Ureter (tissue), 1 donor: Measurements from ENCODE around the gene BOD1L1. TPM values are rescaled to one million over a fixed set of nuclear protein-coding genes. Genes with fewer than 3 reads are reported as not detected.

Source experiments
- DNase-seq: peaks from one replicate; pipeline ENCODE4 v3.0.0-alpha.2; 2020; ENCODE audit warnings: low spot score
- total RNA-seq: library from RNA; stranded (reverse); gene quantifications from one replicate; pipeline ENCODE4 v1.2.4, GENCODE V29; 2023
- donor health status: DM: yes; HTN: yes; CAD: no.

The BOD1L1 gene
- total RNA-seq, 1 donor from 2014 or later, result 46.3 TPM

GRCh38 chr4:13539619-13540445, 87.7 kb downstream of the BOD1L1 start:
- DNase-seq, result no peak

DNA sequence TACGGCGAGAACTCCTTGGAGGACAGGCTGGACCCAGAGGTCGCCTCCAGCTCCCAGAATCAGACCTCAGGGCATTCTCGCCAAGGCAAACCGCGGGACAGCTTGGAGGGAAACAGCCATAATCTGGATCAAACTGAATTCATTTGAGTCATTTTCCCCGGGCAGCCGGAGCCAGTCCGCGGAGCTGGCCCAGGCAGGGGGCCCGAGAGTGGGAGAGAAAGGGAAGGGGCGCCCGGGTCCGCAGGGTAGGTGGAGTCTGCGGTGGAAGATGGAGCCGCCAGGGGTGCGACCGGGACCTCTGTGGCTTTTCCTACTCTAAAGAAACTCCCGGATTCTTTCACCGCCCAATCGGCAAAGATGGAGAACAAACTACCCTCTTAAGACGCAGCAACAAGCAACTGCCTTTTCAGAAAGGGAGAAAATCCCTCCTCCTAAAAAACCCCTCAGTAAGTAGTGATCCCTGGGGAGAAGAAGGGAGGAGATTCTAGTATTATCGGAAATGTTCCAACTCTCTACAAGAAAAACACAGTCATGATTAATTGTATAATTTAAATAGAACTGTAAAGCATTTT, 88.4 kb downstream of the BOD1L1 start:
- DNase-seq, result no peak

DNA sequence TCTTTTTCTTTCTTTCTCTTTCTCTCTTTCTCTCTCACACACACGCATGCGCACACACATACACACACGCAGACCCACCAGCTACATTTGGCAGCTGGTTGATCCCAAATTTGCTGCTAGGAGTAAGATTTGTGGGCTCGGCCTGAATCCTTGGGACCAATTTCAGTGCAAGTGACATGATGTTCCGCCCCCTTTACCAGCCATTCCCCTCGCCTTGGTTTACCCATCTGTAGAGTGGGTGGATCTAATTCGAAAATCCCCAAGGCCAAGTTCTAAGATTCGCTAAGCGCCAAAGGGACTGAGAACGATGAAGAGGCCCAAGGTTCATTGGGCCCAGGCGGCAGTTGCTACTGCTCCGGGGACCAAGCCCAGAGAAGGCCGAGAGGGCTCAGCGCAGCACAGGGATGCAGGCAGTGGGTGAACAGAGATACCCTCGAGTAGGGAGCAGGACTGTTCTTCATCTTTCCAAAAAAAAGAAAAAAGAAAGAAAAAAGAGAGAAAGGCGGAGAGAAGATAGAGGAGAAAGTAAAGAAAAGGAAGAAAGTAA, 89.0 kb downstream of the BOD1L1 start:
- no peak for DNase-seq

DNA sequence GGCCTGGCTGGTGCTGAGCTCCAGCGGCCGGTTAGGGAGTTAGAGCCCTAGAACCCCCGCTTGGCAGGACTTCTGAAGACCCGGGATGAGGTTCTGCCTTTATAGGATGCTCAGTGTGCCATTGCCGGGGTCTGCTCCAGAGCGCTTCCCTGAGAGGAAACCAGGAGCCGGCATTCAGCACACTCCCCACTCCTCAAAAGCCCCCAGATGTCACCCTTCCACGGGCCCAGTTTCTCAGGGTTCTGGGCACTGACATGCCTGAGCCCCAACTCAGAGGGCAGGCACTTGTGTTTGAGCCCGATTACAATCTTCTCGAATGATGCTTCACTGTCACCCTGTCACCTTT, 89.7 kb downstream of the BOD1L1 start:
- DNase-seq, result no peak

DNA sequence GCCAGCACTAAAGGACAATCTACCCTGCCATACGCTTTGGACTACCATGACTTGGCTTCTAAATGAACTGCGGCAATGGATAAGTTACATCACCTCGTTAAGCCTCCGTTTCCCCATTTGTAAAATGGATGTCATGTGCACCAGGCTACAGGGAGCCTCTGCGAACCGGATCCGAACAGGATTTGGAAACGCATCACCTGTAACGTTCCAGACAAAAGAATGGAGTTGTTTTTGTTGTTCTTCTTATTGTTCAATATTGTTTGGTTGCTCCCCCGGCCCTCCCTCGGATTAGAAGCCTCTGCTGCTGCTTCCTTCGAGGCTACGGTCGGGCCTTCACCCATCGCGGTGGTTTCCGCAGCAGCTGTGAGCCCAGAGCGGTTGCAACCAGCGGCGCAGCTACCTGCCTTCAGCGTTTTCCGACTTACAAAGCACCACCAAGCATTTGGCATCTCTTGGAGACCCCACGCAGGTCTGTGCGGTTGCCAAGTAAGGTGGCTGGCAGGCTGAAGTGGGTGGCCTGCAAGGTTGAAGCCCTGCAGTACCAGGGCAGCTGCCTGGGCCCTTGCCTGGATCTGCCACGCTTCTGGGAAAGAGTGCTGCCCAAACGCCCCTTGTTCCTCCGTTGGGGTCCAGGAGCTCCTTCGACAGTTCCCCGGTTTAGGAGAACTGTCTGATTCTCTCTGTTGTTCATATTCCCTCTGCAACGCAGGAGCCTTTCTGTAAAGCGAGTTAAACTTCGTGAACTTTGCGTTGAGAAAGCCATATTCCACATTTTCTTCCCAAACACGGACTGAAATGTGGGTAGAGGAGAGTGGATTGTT, 90.3 kb downstream of the BOD1L1 start:
- DNase-seq, result no peak

- no peak for DNase-seq
These were observed 90.9 kb downstream of the BOD1L1 start for GRCh38 chr4:13536607-13537006.

DNA sequence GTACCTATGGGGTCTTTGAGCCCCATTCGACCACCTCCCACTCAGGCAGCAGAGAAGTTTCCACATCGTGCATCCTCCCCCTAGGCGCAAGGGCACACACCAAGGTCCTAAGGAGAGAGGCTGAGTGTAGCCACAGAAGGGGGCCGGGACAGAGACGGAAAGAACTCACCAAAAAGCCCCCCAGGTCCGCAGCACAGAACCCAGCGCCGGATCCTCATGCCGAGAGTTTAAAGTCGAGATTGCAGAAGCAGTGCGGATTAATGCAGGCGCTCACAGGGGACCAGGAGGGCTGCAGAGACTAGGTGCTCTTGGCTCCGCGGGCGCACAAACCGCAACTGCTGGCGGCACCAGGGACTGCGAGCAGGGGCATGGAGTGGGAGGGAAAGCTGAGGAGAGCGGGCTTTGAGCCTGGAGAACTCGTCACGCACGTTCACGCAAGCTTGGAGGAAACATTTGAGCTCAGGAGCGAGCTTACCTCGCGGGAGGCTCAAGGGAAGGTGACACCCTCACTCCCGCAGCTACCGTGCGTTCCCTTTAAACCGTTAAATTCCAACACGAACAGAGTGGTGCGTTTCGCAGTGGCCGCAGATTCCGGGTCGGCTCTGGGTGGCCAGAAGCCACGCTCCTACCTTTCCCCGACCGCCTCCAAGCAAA, 91.7 kb downstream of the BOD1L1 start:
- DNase-seq, result no peak

DNA sequence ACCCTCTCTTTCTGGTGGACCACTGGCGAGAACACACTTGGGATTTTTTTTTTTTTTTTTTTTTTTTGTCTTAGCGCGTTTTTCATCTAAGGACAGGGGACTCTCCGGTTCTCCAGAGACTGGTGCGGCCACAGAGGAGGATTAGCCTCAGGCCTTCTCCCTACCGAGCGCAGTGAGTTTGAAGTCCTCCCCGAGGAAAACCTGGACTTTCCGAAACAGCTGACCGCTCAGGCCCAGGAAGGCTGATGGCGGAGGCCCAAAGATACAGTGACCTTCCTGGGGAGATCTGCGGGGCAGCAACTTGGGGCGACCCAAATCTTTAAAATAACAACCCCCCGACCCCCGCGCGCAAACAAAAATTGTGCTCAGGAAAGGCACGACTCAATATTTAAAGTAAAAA, 92.4 kb downstream of the BOD1L1 start:
- no peak for DNase-seq

GRCh38 chr4:13534344-13535063, 93.0 kb downstream of the BOD1L1 start:
- DNase-seq, result no peak

- no peak for DNase-seq
These were observed 93.7 kb downstream of the BOD1L1 start for GRCh38 chr4:13533670-13534343.

- DNase-seq, result no peak
These were observed 95.9 kb downstream of the BOD1L1 start for GRCh38 chr4:13531625-13531998.

DNA sequence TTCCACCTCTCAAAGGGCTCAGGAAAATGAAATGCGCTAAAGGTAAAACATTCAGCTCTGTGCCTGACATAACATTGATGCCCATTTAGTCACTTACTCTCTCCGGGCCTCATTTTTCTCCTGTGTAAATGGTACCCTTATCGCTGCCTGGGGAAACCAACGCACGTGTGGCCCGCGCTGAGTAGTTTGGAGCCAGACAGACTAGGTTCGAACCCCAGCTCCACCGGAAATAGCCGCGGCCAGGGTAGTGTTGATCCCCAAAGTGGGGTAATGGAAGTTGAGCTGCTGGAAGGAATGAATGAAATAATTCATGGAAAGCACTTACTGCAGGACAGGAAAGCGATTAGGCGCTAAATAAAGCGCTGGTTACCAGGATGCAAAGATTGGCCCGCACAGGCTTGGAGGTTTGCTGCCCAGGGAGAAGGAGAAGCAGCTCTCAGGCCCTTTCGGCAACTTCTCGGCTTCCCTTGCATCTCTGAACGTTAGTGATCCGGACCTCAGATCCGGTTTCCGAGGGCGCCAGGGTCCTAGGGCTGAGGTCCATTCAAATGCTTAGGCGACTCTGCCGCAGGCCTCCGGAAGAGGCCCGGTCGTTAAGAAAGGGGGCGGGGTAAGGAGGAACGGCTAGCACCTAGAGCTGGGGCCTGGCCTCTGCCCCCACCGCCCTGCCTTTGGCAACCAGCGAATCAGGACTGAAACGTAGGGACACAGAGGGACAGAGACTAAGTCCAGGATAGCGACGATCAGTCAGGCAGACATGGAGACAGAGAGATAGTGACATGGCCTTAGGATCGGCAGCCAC, 96.5 kb downstream of the BOD1L1 start:
- no peak for DNase-seq

DNA sequence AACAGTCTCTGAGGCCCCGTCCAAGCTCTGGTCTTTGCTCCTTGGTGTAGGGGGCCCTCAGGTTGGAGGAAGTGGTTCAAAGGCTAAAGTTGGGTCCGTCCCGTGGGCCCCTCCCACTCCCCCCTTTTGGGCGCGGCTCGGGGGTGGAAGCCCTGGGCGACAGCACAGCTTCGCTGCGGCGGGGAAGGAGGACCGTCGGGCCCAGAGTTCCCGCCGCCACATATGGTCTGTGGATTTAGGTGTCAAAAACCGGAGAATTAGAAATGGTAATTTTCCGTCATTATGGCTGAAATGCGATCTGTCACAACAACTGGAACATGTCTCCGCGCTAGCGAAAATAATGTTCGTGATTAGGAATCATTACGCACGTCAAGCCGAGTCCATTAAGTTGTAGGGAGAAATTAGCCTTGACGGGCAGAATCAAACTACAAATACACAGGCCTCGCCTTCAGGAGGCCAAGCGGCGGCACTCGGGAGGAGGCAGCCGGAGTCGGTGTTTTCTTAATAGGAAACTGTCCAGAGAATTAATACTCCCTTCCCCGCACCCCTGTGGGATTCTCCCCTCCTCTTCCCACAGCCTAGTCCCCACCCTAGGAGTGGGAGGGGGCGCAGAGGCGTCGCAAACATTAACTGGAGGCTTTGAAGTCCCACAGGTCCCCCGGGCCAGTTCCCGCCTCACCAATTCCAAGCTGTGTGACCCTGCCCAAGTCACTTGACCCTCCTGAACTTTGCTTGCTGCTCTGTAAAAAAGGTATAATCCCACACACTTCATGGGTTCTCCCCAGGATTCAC, 98.2 kb downstream of the BOD1L1 start:
- no peak for DNase-seq

- DNase-seq, result no peak
These were observed 98.8 kb downstream of the BOD1L1 start for GRCh38 chr4:13528821-13529127.

- DNase-seq, result no peak
These were observed 99.3 kb downstream of the BOD1L1 start for GRCh38 chr4:13527981-13528820.

- DNase-seq, result no peak
These were observed 100.1 kb downstream of the BOD1L1 start for GRCh38 chr4:13527192-13527980.

- DNase-seq, result no peak
These were observed 100.9 kb downstream of the BOD1L1 start for GRCh38 chr4:13526658-13527057.
